Activated CD8-positive, alpha-beta memory T cell treated with anti-CD3 and anti-CD28 coated beads for 36 hours (primary cell): ENCODE measurements around the gene RBM28. TPM values are rescaled to one million over a fixed set of nuclear protein-coding genes. Genes with fewer than 3 reads are reported as not detected.

Experiments
- CTCF ChIA-PET: fragments of 350-600 bp; sonication (Branson Sonifier 250); formaldehyde crosslinking; loops from one replicate; lab custom pipeline; 2021; ENCODE audit warnings: antibody characterized with exemption; lab: Charles Lee
- POLR2A ChIA-PET: fragments of 350-600 bp; sonication (Branson Sonifier 250); formaldehyde crosslinking; loops from one replicate; lab custom pipeline; 2021; ENCODE audit warnings: antibody characterized with exemption; lab: Charles Lee
- total RNA-seq, 2 experiments: library from RNA; stranded (reverse); gene quantifications; one replicate each; pipeline ENCODE4 v1.2.3, GENCODE V29; 2021

Gene RBM28
- total RNA-seq, 2 experiments from 2014 or later, result 74.3 to 81.2 TPM

DNA sequence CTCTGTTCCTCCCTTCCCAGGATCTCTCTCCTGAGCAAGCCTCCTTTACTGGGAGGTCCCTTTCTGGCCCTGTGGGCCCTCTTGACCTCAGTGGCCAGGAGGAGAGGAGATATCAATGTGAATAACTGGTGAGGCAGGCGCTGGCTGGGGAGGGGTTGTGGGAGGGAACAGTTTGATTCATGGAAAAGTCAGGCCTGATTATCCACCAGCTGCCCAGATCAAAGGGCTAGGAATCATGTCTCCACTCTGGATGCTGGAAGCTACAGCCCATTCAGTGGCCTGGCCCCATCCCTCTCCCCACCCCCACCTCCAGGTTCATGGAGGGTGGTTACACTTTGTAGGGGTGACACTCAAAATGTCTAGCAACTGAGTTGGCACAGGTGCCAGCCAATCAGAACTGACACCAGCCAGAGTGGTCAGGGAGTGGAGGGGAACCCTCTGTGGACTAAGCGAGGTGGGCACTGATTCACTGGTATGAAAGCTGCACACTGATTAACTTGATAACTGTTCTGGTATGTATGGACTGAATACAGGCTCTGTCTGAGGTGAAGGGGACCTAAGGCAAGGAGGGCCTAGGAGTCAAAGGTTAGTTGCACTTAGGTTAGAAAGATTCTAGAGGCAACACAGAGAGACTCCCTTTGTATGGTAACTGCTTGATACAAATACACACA, 13.0 kb upstream of the RBM28 start:
- ChIA-PET CTCF (interaction anchor here (5.6 kb wide), 1 partner anchor 9 kb away, joined by 21 read pairs; no protein-coding TSS in a partner anchor), POLR2A (no interaction called here)

DNA sequence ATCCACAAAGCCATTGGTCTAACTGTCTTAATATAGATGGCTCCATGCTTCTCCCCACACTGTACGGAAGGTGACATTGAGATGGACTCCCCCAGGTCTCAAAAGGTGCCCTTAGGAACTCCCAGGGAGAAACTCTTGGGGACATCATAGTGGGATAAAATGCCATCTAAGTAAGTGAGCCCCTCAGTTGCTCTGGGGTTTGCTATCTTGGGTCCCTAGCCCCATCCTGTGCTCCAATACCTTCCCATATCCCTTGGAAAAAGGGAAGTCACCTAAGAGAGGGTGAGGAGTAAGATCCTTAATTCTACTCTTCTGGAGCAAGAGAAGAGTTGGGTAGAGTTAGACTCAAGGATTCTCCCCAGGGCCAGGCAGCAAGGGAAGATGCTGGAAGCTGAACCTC, 9.9 kb upstream of the RBM28 start:
- POLR2A ChIA-PET, result no interaction called here
- CTCF ChIA-PET, result interaction anchor here (0.8 to 1.7 kb wide), 3 partner anchors 8 to 34 kb away, joined by 3 to 4 read pairs (median 4); no protein-coding TSS in a partner anchor

DNA sequence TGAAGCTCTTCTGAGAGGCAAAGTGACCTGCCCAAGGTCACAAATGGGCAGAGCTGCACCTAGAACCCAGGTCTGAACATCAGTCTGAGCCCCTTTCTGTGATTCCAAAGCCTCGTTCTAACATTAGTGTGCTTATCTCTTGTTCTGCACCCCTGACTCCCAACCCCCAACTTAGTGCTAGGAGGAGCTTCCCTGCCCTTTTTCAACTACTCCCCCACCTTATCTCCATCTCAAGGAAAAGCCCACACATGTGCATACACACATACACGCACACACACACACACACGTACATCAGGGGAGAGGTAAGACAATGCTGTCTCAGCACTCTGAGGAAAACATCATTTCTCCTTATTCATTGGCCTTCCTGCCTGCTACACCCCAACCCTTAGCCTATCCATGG, 9.5 kb upstream of the RBM28 start:
- CTCF ChIA-PET, result interaction anchor here (0.8 to 1.7 kb wide), 3 partner anchors 9 to 35 kb away, joined by 3 to 4 read pairs (median 4); no protein-coding TSS in a partner anchor
- POLR2A ChIA-PET, result no interaction called here

GRCh38 chr7:128352636-128353035, 8.9 kb upstream of the RBM28 start:
- ChIA-PET POLR2A (no interaction called here), CTCF (interaction anchor here (0.8 to 1.7 kb wide), 3 partner anchors 9 to 35 kb away, joined by 3 to 4 read pairs (median 4); no protein-coding TSS in a partner anchor)

DNA sequence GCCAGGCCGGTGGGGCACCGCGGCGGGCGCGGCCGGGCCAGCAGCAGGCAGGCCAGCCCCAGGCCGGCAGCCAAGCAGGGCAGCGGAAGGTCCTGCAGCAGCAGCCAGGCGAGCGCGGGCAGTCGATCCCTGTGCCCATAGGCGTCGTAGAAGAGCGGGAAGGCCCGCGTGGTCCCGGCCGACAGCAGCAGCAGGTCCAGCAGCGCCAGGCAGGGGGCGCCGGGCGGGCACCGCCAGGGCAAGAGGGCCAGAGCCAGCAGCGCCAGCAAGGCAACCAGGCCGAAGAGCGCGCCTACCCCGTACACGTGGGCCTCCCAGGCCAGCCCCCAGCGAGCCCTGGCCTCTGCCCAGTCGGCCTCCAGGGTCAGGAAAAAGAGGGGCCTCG, 8.4 kb upstream of the RBM28 start:
- POLR2A ChIA-PET, result no interaction called here
- CTCF ChIA-PET, result no interaction called here

DNA sequence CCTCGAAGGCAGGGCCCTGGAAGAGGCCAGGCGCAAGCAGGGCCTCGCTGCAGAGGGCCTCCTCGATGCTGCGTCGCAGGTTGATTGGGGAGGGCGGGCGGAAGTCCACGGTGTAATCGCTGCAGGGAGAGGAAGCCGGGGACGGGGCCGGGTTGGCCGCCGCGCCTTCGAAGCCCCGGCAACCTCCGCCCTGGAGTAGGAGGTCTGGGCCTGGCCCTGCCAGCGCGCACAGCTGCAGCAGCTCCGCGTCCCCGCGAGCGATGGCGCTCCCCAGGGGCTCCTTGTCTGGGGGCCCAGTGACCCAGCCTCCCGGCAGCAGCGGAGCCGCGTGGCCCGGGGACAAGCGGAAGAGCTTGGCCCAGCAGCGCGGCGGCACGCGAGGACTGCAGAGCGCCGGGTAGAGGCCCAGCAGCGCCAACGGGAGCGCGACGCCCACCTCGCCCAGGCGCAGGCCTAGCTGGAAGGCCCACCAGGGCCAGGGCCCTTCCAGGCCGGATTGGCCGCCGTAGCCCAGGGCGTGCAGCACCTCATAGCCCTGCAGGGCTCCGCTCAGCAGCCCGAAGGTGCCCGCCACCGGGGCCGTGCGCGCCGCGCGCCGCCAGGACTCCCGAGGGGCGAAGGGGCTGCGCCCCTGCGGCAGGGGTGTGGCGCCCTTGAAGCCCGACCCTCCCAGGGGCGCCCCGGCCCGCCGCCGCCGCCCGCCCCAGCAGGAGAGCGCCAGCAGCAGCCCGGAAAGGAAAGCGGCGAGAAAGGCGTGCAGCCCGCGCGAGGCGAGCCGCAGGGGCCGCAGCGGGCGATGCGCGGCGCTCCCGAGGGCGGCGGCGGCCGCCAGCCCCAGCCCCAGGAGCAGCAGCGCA, 7.8 kb upstream of the RBM28 start:
- POLR2A ChIA-PET, result no interaction called here

DNA sequence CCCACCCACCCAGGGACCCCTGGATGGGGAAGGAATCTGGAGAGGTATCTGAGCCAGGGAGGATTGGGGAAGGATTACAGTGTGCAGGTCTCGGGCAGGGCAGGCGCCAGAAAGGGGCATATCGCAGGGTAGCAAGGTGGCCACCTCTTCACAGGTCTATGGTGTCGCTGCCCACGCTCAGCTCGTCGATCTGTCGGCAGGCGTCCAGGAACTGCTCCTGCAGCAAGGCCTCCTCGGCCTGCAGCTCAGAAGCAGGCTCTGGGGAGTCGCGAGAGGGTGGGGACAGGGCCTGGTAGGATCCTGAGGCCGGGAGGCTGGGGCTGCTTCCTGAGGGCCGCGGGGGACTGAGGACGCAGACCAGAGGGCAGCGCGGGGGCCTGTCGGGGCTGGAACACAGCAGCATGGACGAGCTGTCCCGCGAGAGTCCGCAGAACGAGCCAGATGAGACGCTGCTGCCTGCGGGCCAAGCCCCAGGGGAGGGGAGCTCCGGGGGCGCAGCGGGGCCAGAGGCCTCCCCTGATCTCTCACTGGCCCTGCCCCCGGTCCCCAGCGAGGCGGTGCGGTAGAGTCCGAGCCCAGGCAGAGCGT, 7.1 kb upstream of the RBM28 start:
- ChIA-PET CTCF (interaction anchor here (1.5 to 8.9 kb wide), 5 partner anchors 12 to 75 kb away, joined by 3 to 114 read pairs (median 4); no protein-coding TSS in a partner anchor), POLR2A (no interaction called here)

More for the DNA sequence above, 7.8 kb upstream of the RBM28 start:
- CTCF ChIA-PET, result interaction anchor here (0.6 to 8.9 kb wide), 5 partner anchors 11 to 47 kb away, joined by 3 to 114 read pairs (median 3); no protein-coding TSS in a partner anchor

GRCh38 chr7:128349466-128349825, 5.7 kb upstream of the RBM28 start:
- ChIA-PET CTCF (interaction anchor here (1.6 to 8.9 kb wide), 4 partner anchors 37 to 77 kb away, joined by 3 to 114 read pairs (median 16); no protein-coding TSS in a partner anchor), POLR2A (no interaction called here)

GRCh38 chr7:128347647-128348097, 4.0 kb upstream of the RBM28 start:
- POLR2A ChIA-PET, result interaction anchor here (0.9 kb wide), 1 partner anchor 40 kb away, joined by 4 read pairs; no protein-coding TSS in a partner anchor
- CTCF ChIA-PET, result interaction anchor here (0.6 to 8.9 kb wide), 18 partner anchors 8 to 839 kb away, joined by 3 to 114 read pairs (median 4); partner anchors contain the start of gene PRRT4

GRCh38 chr7:128344431-128344774, 695 bp upstream of the RBM28 start:
- CTCF ChIA-PET, result interaction anchor here (1.1 to 8.9 kb wide), 4 partner anchors 37 to 81 kb away, joined by 3 to 114 read pairs (median 4); no protein-coding TSS in a partner anchor

DNA sequence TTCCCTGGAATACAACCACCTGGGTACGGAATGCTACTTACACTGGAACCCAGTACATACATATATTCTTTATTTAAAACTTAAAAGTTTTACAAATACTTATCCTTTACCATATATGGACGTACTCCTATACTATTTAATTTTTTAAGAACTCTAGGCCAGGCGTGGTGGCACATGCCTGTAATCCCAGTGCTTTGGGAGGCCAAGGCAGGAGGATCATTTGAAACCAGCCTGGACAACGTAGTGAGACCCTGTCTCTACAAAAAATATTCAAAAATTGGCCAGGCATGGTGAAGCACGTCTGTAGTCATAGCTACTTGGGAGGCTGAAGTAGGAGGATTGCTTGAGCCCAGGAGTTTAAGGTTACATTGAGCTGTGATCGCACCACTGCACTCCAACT, 2.0 kb downstream of the RBM28 start:
- CTCF ChIA-PET, result interaction anchor here (0.9 to 1.1 kb wide), 2 partner anchors 46 to 57 kb away, joined by 4 to 5 read pairs; no protein-coding TSS in a partner anchor
- POLR2A ChIA-PET, result interaction anchor here (0.5 kb wide), 1 partner anchor 11 kb away, joined by 4 read pairs; no protein-coding TSS in a partner anchor

More at GRCh38 chr7:128344431-128344774, 695 bp upstream of the RBM28 start:
- POLR2A ChIA-PET, result interaction anchor here (0.5 kb wide), 1 partner anchor 25 kb away, joined by 5 read pairs; no protein-coding TSS in a partner anchor

DNA sequence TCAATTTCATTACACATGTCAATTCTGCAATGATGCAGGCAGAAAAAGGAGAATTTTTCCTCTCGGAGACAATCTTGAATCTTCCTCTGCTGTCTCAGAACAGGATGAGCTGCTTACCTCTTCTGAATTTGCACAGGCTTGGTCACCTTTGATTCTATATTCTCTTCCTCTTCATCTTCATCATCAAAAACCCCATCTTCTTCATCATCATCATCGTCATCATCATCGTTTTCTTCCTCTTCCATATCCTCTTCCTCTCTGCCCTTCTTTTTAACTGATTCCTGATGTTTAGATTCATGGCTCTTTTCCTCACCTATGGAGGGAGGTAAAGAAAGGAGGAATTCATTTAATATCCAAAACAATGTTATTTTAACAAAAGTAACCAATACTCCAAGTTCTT, 8.0 kb downstream of the RBM28 start:
- CTCF ChIA-PET, result no interaction called here
- POLR2A ChIA-PET, result no interaction called here

DNA sequence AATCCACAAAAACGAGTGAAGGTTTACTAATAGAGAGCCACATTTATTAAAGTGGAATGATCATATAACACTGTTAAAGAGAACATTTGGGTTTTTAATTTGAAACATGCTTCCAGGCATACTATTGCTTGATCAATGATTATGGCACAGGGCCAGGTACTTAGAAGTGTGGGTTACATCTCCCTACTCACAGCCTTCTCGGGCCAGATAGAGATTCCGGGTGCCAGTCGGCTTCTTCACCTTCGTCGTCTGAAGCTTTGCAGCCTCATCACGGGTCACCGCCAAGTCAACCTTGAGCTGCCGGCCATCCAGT, 19.4 kb downstream of the RBM28 start:
- CTCF ChIA-PET, result no interaction called here
- POLR2A ChIA-PET, result no interaction called here

DNA sequence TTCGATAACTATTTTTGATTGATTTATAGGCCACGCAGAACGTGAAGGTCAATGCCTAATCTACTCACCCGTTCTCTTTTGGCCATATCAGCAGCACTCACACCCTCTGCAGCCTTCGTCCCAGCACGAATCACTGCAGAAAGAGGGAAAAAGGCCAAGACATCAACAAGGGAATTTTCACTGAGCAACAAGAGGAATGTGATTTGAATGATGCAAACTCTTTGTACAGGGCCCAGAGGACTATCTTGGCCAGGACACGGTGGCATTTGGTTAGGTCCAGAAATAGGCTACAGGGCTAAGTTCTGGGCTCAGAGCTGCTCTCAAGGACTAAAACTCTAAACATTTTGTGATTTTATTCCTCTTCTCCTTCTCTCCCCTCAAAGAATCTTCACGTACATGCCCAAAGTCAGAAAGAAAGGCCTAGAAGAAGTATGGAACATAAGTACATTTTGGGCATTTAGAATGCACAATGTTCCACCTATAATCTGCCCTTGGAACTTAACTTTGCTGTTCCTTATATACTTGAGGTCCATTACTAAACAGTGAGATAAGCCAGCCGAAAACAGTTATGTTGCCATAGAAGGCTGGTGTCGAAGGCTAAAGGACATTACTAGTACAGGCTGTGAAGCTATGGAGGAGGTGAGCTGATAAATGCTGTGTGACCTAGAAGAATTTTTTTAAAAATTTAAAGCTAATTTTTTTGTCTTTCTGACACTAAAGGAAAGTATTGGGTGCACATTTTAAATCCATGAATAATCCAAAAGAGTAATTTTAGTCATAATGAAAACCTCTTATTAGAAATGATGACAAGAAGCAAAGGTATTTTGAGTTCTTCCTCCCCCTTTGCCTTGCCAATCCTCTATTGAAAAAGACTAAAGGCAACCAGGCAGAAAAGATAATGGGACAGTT, 20.0 kb downstream of the RBM28 start:
- ChIA-PET POLR2A (no interaction called here), CTCF (no interaction called here)

GRCh38 chr7:128323040-128323439, 20.7 kb downstream of the RBM28 start:
- POLR2A ChIA-PET, result no interaction called here
- CTCF ChIA-PET, result interaction anchor here (0.6 kb wide), 1 partner anchor 826 kb away, joined by 3 read pairs; no protein-coding TSS in a partner anchor

DNA sequence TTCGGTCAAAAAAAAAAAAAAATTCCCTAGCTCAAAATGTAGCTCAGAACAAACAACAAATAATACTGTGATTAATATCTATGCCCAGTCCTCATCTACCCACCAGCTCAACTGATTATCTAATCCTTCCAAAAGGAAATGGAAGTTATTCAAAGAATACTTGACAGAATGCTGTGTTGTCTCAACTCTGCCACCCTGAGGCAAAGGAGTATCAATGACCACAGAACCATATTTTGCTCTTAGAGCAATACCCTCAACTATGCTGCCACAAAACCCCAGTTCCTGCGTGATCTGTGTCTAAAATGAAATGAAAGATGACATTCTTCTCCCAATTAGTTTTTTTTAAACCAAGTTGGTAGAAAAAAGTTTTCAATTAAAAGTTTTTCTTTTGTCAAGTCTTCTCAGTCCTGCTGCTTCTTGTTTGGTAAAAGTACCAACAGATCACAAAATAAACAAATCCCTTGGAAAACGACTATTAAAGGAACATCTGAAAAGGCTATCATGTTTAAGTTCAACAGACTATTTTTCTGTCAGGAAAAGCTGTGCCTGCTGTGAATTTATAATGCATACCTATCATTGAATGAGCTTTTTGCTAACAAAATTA, 21.6 kb downstream of the RBM28 start:
- CTCF ChIA-PET, result interaction anchor here (0.7 kb wide), 1 partner anchor 19 kb away, joined by 3 read pairs; no protein-coding TSS in a partner anchor
- POLR2A ChIA-PET, result interaction anchor here (0.6 kb wide), 1 partner anchor 20 kb away, joined by 3 read pairs; no protein-coding TSS in a partner anchor

- POLR2A ChIA-PET, result no interaction called here
- CTCF ChIA-PET, result interaction anchor here (0.5 to 0.8 kb wide), 2 partner anchors 25 to 26 kb away, joined by 3 read pairs; no protein-coding TSS in a partner anchor
These were observed 22.7 kb downstream of the RBM28 start for GRCh38 chr7:128321044-128321422.

GRCh38 chr7:128318691-128319090, 25.0 kb downstream of the RBM28 start:
- POLR2A ChIA-PET, result no interaction called here
- CTCF ChIA-PET, result no interaction called here
